GM12878 (cell line): ENCODE data around the gene POLN. TPM values are rescaled to one million over a fixed set of nuclear protein-coding genes. Genes with fewer than 3 reads are reported as not detected.

ENCODE experiments used
- ATAC-seq: fragments of 200-7000 bp; cut with Tn5 transposase; 3 replicates; pipeline ENCODE4 v1.9.1; 2020; ENCODE audit warnings: mild to moderate bottlenecking, moderate library complexity
- BruUV-seq: library from RNA; stranded (reverse); fragments of 400-500 nt; replicated peaks from 2 replicates; lab custom pipeline; 2021; lab: Mats Ljungman, UMichigan
- CTCF ChIA-PET: fragments of 300-600 bp; sonication (Branson Sonifier 250); formaldehyde crosslinking; extraction: SDS; loops from one replicate; lab custom pipeline; 2021; ENCODE audit warnings: inconsistent platforms; lab: Yijun Ruan, JAX
- POLR2A ChIA-PET: fragments of 350-600 bp; formaldehyde crosslinking; extraction: SDS; loops from one replicate; lab custom pipeline; 2021; ENCODE audit warnings: inconsistent platforms; lab: Charles Lee
- RAD21 ChIA-PET: fragments of 300-600 bp; sonication (Branson Sonifier 250); formaldehyde crosslinking; loops from one replicate; lab custom pipeline; 2023; ENCODE audit warnings: antibody characterized with exemption; ENCODE audit not compliant: unreplicated experiment; lab: Charles Lee
- SMC1A ChIA-PET: fragments of 300-600 bp; sonication (Branson Sonifier 250); formaldehyde crosslinking; loops from one replicate; lab custom pipeline; 2023; ENCODE audit not compliant: unreplicated experiment, uncharacterized antibody; lab: Charles Lee
- DNase-seq: peaks from one replicate; pipeline ENCODE4 v3.0.0-alpha.2; 2011; ENCODE audit warnings: low read depth, low spot score
- FAIRE-seq: peaks from 3 replicates; lab custom pipeline; 2011; peaks lifted over from hg19 to GRCh38; lab: Jason Lieb, UNC
- H2AFZ ChIP-seq: 2 replicates; pipeline ENCODE4 v1.6.0; 2011; ENCODE audit warnings: low read depth, low read length, control low read depth; ENCODE audit not compliant: control insufficient read depth
- H3K27ac ChIP-seq: 2 replicates; pipeline ENCODE4 v1.5.1; 2011; ENCODE audit warnings: control low read depth; ENCODE audit not compliant: control insufficient read depth, insufficient read depth
- H3K27me3 ChIP-seq, 2 experiments: replicated peaks in 1 of 2; 2 replicates each; pipeline versions ENCODE4 v1.6.0 to v1.6.1; 2011; ENCODE audit warnings: low read length in 1 of 2; ENCODE audit not compliant: control insufficient read depth in 2 of 2, insufficient read depth in 2 of 2
- H3K36me3 ChIP-seq, 2 experiments: 2 replicates each; pipeline ENCODE4 v1.5.1; 2011; ENCODE audit warnings: low read length in 1 of 2; ENCODE audit not compliant: control insufficient read depth in 2 of 2, insufficient read depth in 2 of 2
- H3K4me1 ChIP-seq: 2 replicates; pipeline ENCODE4 v1.6.1; 2011; ENCODE audit warnings: mild to moderate bottlenecking, low read length, moderate library complexity, mixed read lengths; ENCODE audit not compliant: control insufficient read depth, insufficient read depth
- H3K4me2 ChIP-seq: 2 replicates; pipeline ENCODE4 v1.6.0; 2011; ENCODE audit warnings: control low read depth; ENCODE audit not compliant: control insufficient read depth, insufficient read depth
- H3K4me3 ChIP-seq: fragments of 200-600 bp; sonication (generic); 2 replicates; pipeline ENCODE4 v1.5.1; 2016
- H3K79me2 ChIP-seq: 2 replicates; pipeline ENCODE4 v1.6.0; 2011; ENCODE audit warnings: low read length; ENCODE audit not compliant: control insufficient read depth, insufficient read depth
- H3K9ac ChIP-seq: 2 replicates; pipeline ENCODE4 v1.8.0; 2011; ENCODE audit warnings: low read length, control low read depth, mixed read lengths; ENCODE audit not compliant: control insufficient read depth, insufficient read depth
- H3K9me3 ChIP-seq: replicated peaks from 3 replicates; pipeline ENCODE4 v1.5.1; 2011; ENCODE audit warnings: mild to moderate bottlenecking, low read length; ENCODE audit not compliant: control insufficient read depth, insufficient read depth
- H4K20me1 ChIP-seq: 2 replicates; pipeline ENCODE4 v1.6.0; 2011; ENCODE audit not compliant: control insufficient read depth, insufficient read depth
- BHLHE40 ChIP-seq, 2 experiments: fragments of 450-650 bp in 1 of 2; IDR thresholded peaks; 2 replicates each; pipeline ENCODE4 v1.6.1; 2011 to 2017; ENCODE audit warnings: low read depth in 2 of 2, borderline replicate concordance in 1 of 2, improper control_type of control experiment in 1 of 2, low read length in 1 of 2, mild to moderate bottlenecking in 1 of 2
- BRCA1 ChIP-seq: IDR thresholded peaks from 2 replicates; pipeline ENCODE4 v1.6.1; 2011; ENCODE audit warnings: low read depth, low read length, improper control_type of control experiment
- CBFB ChIP-seq: IDR thresholded peaks from 2 replicates; pipeline ENCODE4 v1.6.1; 2016; ENCODE audit warnings: antibody characterized with exemption, low read depth
- CEBPB ChIP-seq, 2 experiments: fragments of 150-350 bp in 1 of 2; IDR thresholded peaks; 2 replicates each; pipeline ENCODE4 v1.6.1; 2012 to 2014; ENCODE audit warnings: low read depth in 2 of 2, low read length in 2 of 2, borderline replicate concordance in 1 of 2, inconsistent platforms in 1 of 2
- CREM ChIP-seq: IDR thresholded peaks from 2 replicates; pipeline ENCODE4 v1.6.1; 2014; ENCODE audit warnings: antibody characterized with exemption, low read depth
- CTCF ChIP-seq, 3 experiments: IDR thresholded peaks in 2 of 3; conservative IDR thresholded peaks in 1 of 3; 2 replicates each; pipeline ENCODE4 v1.5.1; 2011; ENCODE audit warnings: low read depth in 3 of 3, low read length in 3 of 3, mild to moderate bottlenecking in 3 of 3, control low read depth in 2 of 3, moderate library complexity in 2 of 3, inconsistent platforms in 1 of 3, mixed read lengths in 1 of 3; ENCODE audit not compliant: control insufficient read depth in 2 of 3, insufficient read depth in 1 of 3; ENCODE audit errors: extremely low read depth in 1 of 3
- CUX1 ChIP-seq: IDR thresholded peaks from 2 replicates; pipeline ENCODE4 v1.6.1; 2012; ENCODE audit warnings: improper control_type of control experiment, low read depth, low read length; ENCODE audit not compliant: insufficient replicate concordance
- EED ChIP-seq: sonication (generic); IDR thresholded peaks from 2 replicates; pipeline ENCODE4 v1.6.1; 2016; ENCODE audit warnings: antibody characterized with exemption, low read depth
- FOXK2 ChIP-seq: fragments of 450-650 bp; IDR thresholded peaks from 2 replicates; pipeline ENCODE4 v1.6.1; 2017; ENCODE audit warnings: mild to moderate bottlenecking, moderate library complexity
- IKZF2 ChIP-seq, 2 experiments: fragments of 450-650 bp; IDR thresholded peaks; 2 replicates each; pipeline ENCODE4 v1.6.1; 2017; ENCODE audit warnings: mild to moderate bottlenecking in 2 of 2, moderate library complexity in 2 of 2
- PAX8 ChIP-seq: fragments of 450-650 bp; IDR thresholded peaks from 2 replicates; pipeline ENCODE4 v1.6.1; 2017; ENCODE audit warnings: mild to moderate bottlenecking, moderate library complexity
- POLR2AphosphoS5 ChIP-seq: IDR thresholded peaks from 2 replicates; pipeline ENCODE4 v1.6.1; 2011; ENCODE audit warnings: mild to moderate bottlenecking, low read length, inconsistent platforms
- SMAD1 ChIP-seq: fragments of 450-650 bp; IDR thresholded peaks from 2 replicates; pipeline ENCODE4 v1.6.1; 2018; ENCODE audit warnings: mild to moderate bottlenecking, low read depth; ENCODE audit not compliant: partially characterized antibody
- TARDBP ChIP-seq: IDR thresholded peaks from 2 replicates; pipeline ENCODE4 v1.6.1; 2016; ENCODE audit warnings: borderline replicate concordance
- TCF3 ChIP-seq: IDR thresholded peaks from 2 replicates; pipeline ENCODE4 v1.6.1; 2012; ENCODE audit warnings: low read depth, mild to moderate bottlenecking, low read length, borderline replicate concordance; ENCODE audit not compliant: insufficient read depth
- ZNF384 ChIP-seq: IDR thresholded peaks from 2 replicates; pipeline ENCODE4 v1.6.1; 2012; ENCODE audit warnings: low read depth, mild to moderate bottlenecking, low read length, improper control_type of control experiment, borderline replicate concordance
- ZSCAN29 ChIP-seq: fragments of 450-650 bp; IDR thresholded peaks from 2 replicates; pipeline ENCODE4 v1.6.1; 2017; ENCODE audit warnings: mild to moderate bottlenecking, moderate library complexity
- in situ Hi-C: fragments of 300-500 bp; cut with MboI; formaldehyde crosslinking; loops from 9 replicates; pipeline ENCODE4 v1.14.3; 2018; ENCODE audit warnings: mixed read lengths
- intact Hi-C: fragments of 100-400 bp; cut with micrococcal nuclease; formaldehyde crosslinking; loops from one replicate; pipeline ENCODE4 v1.14.2; 2022; ENCODE audit not compliant: unreplicated experiment
- polyA plus RNA-seq, 11 experiments: library from polyadenylated mRNA; depleted of rRNA in 4 of 11; unstranded in 6 of 11; stranded (reverse) in 5 of 11; fragments of >200 nt; fragmentation: Nextera tagmentation in 4 of 11; fragmentation: Illumina TruSeq in 1 of 11; extraction: Ambion mirVana in 4 of 11; extraction: Trizol in 1 of 11; gene quantifications; 1 replicate in 1 of 11; 2 replicates in 10 of 11; pipeline versions ENCODE4 v1.2.1 to v1.2.3, GENCODE V29; 2011 to 2016; ENCODE audit warnings: inconsistent platforms in 2 of 11, missing spikeins in 2 of 11, low read depth in 1 of 11
- total RNA-seq, 4 experiments: library from RNA; depleted of rRNA in 3 of 4; stranded (reverse); fragments of >200 nt in 3 of 4; fragmentation: Illumina TruSeq in 1 of 4; extraction: Trizol in 1 of 4; gene quantifications; 2 replicates each; pipeline versions ENCODE4 v1.2.1 to v1.2.3, GENCODE V29; 2013 to 2021

The POLN gene
- total and polyA plus RNA-seq, 10 of the 15 experiments (the other 5 are each of a cell fraction or from before 2014, with no cell fraction given), result 0.09 to 2.0 (median 0.95) TPM; not detected in 1

GRCh38 chr4:2186865-2187172 is 55.1 kb downstream of the POLN start:
- Histone ChIP-seq H3K27me3 (no peaks in the 10 kb centered on the region), H2AFZ (no peak overlapping the region), H3K9me3 (no peaks in the 10 kb centered on the region), H3K79me2 (no peaks in the 10 kb centered on the region), H3K4me3 (no peak overlapping the region), H3K4me2 (no peak overlapping the region), H3K9ac (no peak overlapping the region), H3K4me1 (no peaks in the 10 kb centered on the region), H3K27ac (no peak overlapping the region), H4K20me1 (no peaks in the 10 kb centered on the region), H3K36me3 (no peaks in the 10 kb centered on the region)
- ATAC-seq, result no peak
- BruUV-seq, result no TSS peak
- FAIRE-seq, result no peak
- SMC1A ChIA-PET, result interaction anchor here (0.9 kb wide), 1 partner anchor 991 kb away, joined by 3 read pairs; no protein-coding TSS in a partner anchor
- intact Hi-C loops (loop anchor here (5.0 to 10.0 kb wide), 3 partner anchors 182 to 440 kb away; partner anchors contain the start of gene NELFA), in situ Hi-C loops (no loop called here)
- RAD21 ChIA-PET, result no interaction called here
- POLR2A ChIA-PET, result no interaction called here
- no peak for DNase-seq
- CTCF ChIA-PET, result interaction anchor here (0.8 to 0.9 kb wide), 2 partner anchors 16 to 172 kb away, joined by 3 read pairs; no protein-coding TSS in a partner anchor
- TF ChIP-seq FOXK2 (no peak), IKZF2 (IDR thresholded peaks at IDR 0.05) (no peak), CREM (no peak), TCF3 (no peak), POLR2AphosphoS5 (no peak), BRCA1 (no peak), PAX8 (no peak), CBFB (no peak), SMAD1 (no peak), TARDBP (no peak), CEBPB (IDR thresholded peaks at IDR 0.05; ENCODE audit: borderline replicate concordance in 1 of 2, low read depth in 2 of 2, low read length in 2 of 2) (no peak), CUX1 (no peak), ZSCAN29 (no peak), EED (no peak), ZNF384 (no peak), CTCF (IDR thresholded peaks at IDR 0.05 in 2 of 3, conservative IDR thresholded peaks at IDR 0.05 in 1 of 3; ENCODE audit: control insufficient read depth in 2 of 3, extremely low read depth in 1 of 3, insufficient read depth in 1 of 3, low read depth in 3 of 3, low read length in 3 of 3) (no peak), BHLHE40 (IDR thresholded peaks at IDR 0.05; ENCODE audit: borderline replicate concordance in 1 of 2, low read depth in 2 of 2, low read length in 1 of 2) (no peak)
